Measurements from ENCODE around the gene THAP4. TPM values are rescaled to one million over a fixed set of nuclear protein-coding genes. Genes with fewer than 3 reads are reported as not detected.

The THAP4 gene
- total and polyA plus RNA-seq, 2 of the 13 experiments (the other 11 are each of a cell fraction or from before 2014, with no cell fraction given): 59.7 to 75.7 TPM

GRCh38 chr2:241609859-241610793 lies 26.8 kb downstream of the THAP4 start (continued):
- TF ChIP-seq ZXDC (CRISPR knock-in tag; IDR thresholded peaks at IDR 0.05) (peak; percentile 63; the same call in 1 of the 2 replicates), KMT2B (CRISPR knock-in tag; IDR thresholded peaks at IDR 0.05) (peak; percentile 65; the same call in 1 of the 2 replicates), ZKSCAN8 (CRISPR knock-in tag; IDR thresholded peaks at IDR 0.05; ENCODE audit: borderline replicate concordance) (peak; percentile 57; the same call in 1 of the 2 replicates), CCAR2 (optimal IDR thresholded peaks at IDR 0.05; ENCODE audit: low read depth, low read length) (no peak), ZBED4 (CRISPR knock-in tag; IDR thresholded peaks at IDR 0.05; ENCODE audit: borderline replicate concordance) (peak; percentile 82), KLF13 (CRISPR knock-in tag; IDR thresholded peaks at IDR 0.05) (no peak; the same call in 1 of the 2 replicates), ZBTB34 (CRISPR knock-in tag; IDR thresholded peaks at IDR 0.05) (peak; percentile 47; the same call in 1 of the 2 replicates), HOXA9 (CRISPR knock-in tag; IDR thresholded peaks at IDR 0.05; ENCODE audit: borderline replicate concordance) (peak; percentile 78), CBX2 (IDR thresholded peaks at IDR 0.05; ENCODE audit: low read depth, low read length) (no peak), CBX2 (CRISPR knock-in tag; IDR thresholded peaks at IDR 0.05; ENCODE audit: low read depth) (no peak), ESRRA (CRISPR knock-in tag; IDR thresholded peaks at IDR 0.05; ENCODE audit: low read depth) (no peak; the same call in 1 of the 2 replicates), AFF4 (CRISPR knock-in tag; IDR thresholded peaks at IDR 0.05) (no peak), ZSCAN31 (CRISPR knock-in tag; IDR thresholded peaks at IDR 0.05; ENCODE audit: low read depth) (peak; percentile 96), ZMAT5 (CRISPR knock-in tag; IDR thresholded peaks at IDR 0.05; ENCODE audit: borderline replicate concordance, low read depth) (no peak), ZNF33A (CRISPR knock-in tag; IDR thresholded peaks at IDR 0.05; ENCODE audit: borderline replicate concordance) (no peak)
